ENCODE data around the gene RTEL1. TPM values are rescaled to one million over a fixed set of nuclear protein-coding genes. Genes with fewer than 3 reads are reported as not detected.

RTEL1 gene
- total and polyA plus RNA-seq, 9 of the 15 experiments (the other 6 are each of a cell fraction or from before 2014, with no cell fraction given), result 0.36 to 61.0 (median 17.9) TPM

- H3K4me2 ChIP-seq (ENCODE audit: insufficient read depth, low read length), result no peak overlapping the region
- H3K27ac ChIP-seq (ENCODE audit: extremely low read depth, low read depth, low read length), result no peak overlapping the region
- H3K4me3 ChIP-seq, result no peak overlapping the region
- no peaks in the 10 kb centered on the region for H3K9me3 ChIP-seq (replicated peaks; ENCODE audit: control insufficient read depth, insufficient read depth, low read depth, low read length)
- peak overlapping the region in 1 of 2 experiments; percentile 41; a peak in 1 of 4 replicates for H3K9ac ChIP-seq (ENCODE audit: insufficient read depth in 1 of 2, low read depth in 2 of 2, low read length in 2 of 2)
- no peak overlapping the region for H2AFZ ChIP-seq (ENCODE audit: low read depth, low read length)
- H3K79me2 ChIP-seq (ENCODE audit: control insufficient read depth, insufficient read depth, low read length), result no peaks in the 10 kb centered on the region
- no peaks in the 10 kb centered on the region for H4K20me1 ChIP-seq (replicated peaks; ENCODE audit: control insufficient read depth, insufficient read depth, low read length)
- in situ Hi-C loops (cut with MboI), result no loop called here
- H3K36me3 ChIP-seq (ENCODE audit: control insufficient read depth, insufficient read depth, low read length), result peaks cover 5% of the 10 kb centered on the region; the same call in 1 of the 3 replicates
- FAIRE-seq, result no peak
- H3K27me3 ChIP-seq (ENCODE audit: control insufficient read depth in 2 of 2, insufficient read depth in 2 of 2, low read length in 2 of 2), result no peaks in the 10 kb centered on the region
- no peak for TF ChIP-seq SMARCA4 (IDR thresholded peaks at IDR 0.05)
- peak; percentile 39; the same call in 1 of the 2 replicates for TF ChIP-seq POLR2A (conservative IDR thresholded peaks at IDR 0.05)
- ChIA-PET CTCF (ENCODE audit: low intra/inter-chr PET ratio) (no interaction called here), POLR2A (no interaction called here)
- 72% methylated on average over 12 of the region's 15 CpGs for WGBS (ENCODE audit: insufficient coverage, low coverage, missing lambda C conversion rate)
- DNase-seq (ENCODE audit: extremely low read depth in 1 of 4, low spot score in 3 of 4), result no peak
- ATAC-seq, result no peak
- intact Hi-C loops (cut with micrococcal nuclease), result no loop called here
- H3K4me1 ChIP-seq (replicated peaks in 1 of 2; ENCODE audit: control insufficient read depth in 2 of 2, insufficient read depth in 2 of 2, low read length in 2 of 2), result peaks cover 0 to 51% of the 10 kb centered on the region in 2 experiments; a peak in 3 of 5 replicates
- no peaks in the 10 kb centered on the region for H3K9me1 ChIP-seq (ENCODE audit: control insufficient read depth, insufficient read depth, low read length)
- BruUV-seq (replicated peaks), result no TSS peak
Measured at GRCh38 chr20:63639093-63639975, 18.8 kb upstream of the RTEL1 start.

DNA sequence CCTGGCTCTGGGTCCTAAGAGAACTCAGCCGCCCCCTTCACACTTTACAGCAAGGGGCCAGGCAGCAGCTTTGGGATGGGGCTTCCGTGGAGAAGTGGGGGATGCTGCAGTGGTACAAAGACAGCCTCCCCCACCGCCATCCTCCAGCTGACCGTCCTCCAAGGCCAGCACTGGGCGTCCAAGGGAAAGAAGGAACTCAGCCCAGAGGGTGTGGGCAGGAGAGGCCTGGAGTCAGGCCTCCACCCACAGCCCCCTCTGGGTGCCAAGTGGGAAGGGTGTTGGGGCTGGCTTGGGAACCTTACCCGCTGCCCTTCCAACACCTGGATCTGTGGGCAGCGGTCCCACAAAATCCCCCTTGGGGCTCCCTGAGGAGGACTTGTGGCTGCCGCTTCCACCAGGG lies 18.0 kb upstream of the RTEL1 start:
- H3K9me1 ChIP-seq (ENCODE audit: control insufficient read depth, insufficient read depth, low read length), result no peaks in the 10 kb centered on the region
- no peak overlapping the region for H3K4me2 ChIP-seq (ENCODE audit: insufficient read depth, low read length)
- 98% methylated on average over 6 of the region's 8 CpGs for WGBS (ENCODE audit: insufficient coverage, low coverage, missing lambda C conversion rate)
- no peak overlapping the region for H3K27ac ChIP-seq (ENCODE audit: extremely low read depth, low read depth, low read length)
- no peak overlapping the region for H3K9ac ChIP-seq (ENCODE audit: insufficient read depth in 1 of 2, low read depth in 2 of 2, low read length in 2 of 2)
- H3K4me3 ChIP-seq, result no peak overlapping the region
- no peaks in the 10 kb centered on the region for H3K79me2 ChIP-seq (ENCODE audit: control insufficient read depth, insufficient read depth, low read length)
- no peaks in the 10 kb centered on the region for H3K27me3 ChIP-seq (ENCODE audit: control insufficient read depth in 2 of 2, insufficient read depth in 2 of 2, low read length in 2 of 2)
- H2AFZ ChIP-seq (ENCODE audit: low read depth, low read length), result no peak overlapping the region
- H3K9me3 ChIP-seq (replicated peaks; ENCODE audit: control insufficient read depth, insufficient read depth, low read depth, low read length), result no peaks in the 10 kb centered on the region
- H4K20me1 ChIP-seq (replicated peaks; ENCODE audit: control insufficient read depth, insufficient read depth, low read length), result no peaks in the 10 kb centered on the region
- DNase-seq (ENCODE audit: extremely low read depth in 1 of 4, low spot score in 3 of 4), result no peak
- ATAC-seq, result no peak
- FAIRE-seq, result no peak
- ChIA-PET CTCF (ENCODE audit: low intra/inter-chr PET ratio) (no interaction called here), POLR2A (no interaction called here)
- intact Hi-C loops (cut with micrococcal nuclease), result no loop called here
- BruUV-seq (replicated peaks), result TSS peak; percentile 72
- in situ Hi-C loops (cut with MboI), result no loop called here
- peaks cover 5% of the 10 kb centered on the region; the same call in 1 of the 3 replicates for H3K36me3 ChIP-seq (ENCODE audit: control insufficient read depth, insufficient read depth, low read length)
- peaks cover 0 to 52% of the 10 kb centered on the region in 2 experiments; a peak in 3 of 5 replicates for H3K4me1 ChIP-seq (replicated peaks in 1 of 2; ENCODE audit: control insufficient read depth in 2 of 2, insufficient read depth in 2 of 2, low read length in 2 of 2)
- TF ChIP-seq, protein P1, sequence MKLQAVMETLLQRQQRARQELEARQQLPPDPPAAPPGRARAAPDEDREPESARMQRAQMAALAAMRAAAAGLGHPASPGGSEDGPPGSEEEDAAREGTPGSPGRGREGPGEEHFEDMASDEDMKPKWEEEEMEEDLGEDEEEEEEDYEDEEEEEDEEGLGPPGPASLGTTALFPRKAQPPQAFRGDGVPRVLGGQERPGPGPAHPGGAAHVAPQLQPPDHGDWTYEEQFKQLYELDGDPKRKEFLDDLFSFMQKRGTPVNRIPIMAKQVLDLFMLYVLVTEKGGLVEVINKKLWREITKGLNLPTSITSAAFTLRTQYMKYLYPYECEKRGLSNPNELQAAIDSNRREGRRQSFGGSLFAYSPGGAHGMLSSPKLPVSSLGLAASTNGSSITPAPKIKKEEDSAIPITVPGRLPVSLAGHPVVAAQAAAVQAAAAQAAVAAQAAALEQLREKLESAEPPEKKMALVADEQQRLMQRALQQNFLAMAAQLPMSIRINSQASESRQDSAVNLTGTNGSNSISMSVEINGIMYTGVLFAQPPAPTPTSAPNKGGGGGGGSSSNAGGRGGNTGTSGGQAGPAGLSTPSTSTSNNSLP (IDR thresholded peaks at IDR 0.05; ENCODE audit: borderline replicate concordance, low read depth, low read length), result no peak
- TF ChIP-seq PRMT5 (CRISPR knock-in tag; IDR thresholded peaks at IDR 0.05), result no peak
- TF ChIP-seq, protein P2, sequence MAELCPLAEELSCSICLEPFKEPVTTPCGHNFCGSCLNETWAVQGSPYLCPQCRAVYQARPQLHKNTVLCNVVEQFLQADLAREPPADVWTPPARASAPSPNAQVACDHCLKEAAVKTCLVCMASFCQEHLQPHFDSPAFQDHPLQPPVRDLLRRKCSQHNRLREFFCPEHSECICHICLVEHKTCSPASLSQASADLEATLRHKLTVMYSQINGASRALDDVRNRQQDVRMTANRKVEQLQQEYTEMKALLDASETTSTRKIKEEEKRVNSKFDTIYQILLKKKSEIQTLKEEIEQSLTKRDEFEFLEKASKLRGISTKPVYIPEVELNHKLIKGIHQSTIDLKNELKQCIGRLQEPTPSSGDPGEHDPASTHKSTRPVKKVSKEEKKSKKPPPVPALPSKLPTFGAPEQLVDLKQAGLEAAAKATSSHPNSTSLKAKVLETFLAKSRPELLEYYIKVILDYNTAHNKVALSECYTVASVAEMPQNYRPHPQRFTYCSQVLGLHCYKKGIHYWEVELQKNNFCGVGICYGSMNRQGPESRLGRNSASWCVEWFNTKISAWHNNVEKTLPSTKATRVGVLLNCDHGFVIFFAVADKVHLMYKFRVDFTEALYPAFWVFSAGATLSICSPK (IDR thresholded peaks at IDR 0.05; ENCODE audit: borderline replicate concordance), result no peak
- TF ChIP-seq ZNF274 (IDR thresholded peaks at IDR 0.05; ENCODE audit: borderline replicate concordance, low read depth, low read length), result no peak
- no peak for TF ChIP-seq NR0B1 (IDR thresholded peaks at IDR 0.05; ENCODE audit: partially characterized antibody)
- no peak for TF ChIP-seq MXI1 (IDR thresholded peaks at IDR 0.05; ENCODE audit: low read depth, low read length)
- no peak for TF ChIP-seq NCOA6 (IDR thresholded peaks at IDR 0.05)
- TF ChIP-seq, protein P3, sequence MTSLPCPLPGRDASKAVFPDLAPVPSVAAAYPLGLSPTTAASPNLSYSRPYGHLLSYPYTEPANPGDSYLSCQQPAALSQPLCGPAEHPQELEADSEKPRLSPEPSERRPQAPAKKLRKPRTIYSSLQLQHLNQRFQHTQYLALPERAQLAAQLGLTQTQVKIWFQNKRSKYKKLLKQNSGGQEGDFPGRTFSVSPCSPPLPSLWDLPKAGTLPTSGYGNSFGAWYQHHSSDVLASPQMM (CRISPR knock-in tag; IDR thresholded peaks at IDR 0.05), result no peak
